Left ventricle myocardium superior (tissue), 1 donor: ENCODE measurements around the gene NDUFV3. TPM values are rescaled to one million over a fixed set of nuclear protein-coding genes. Genes with fewer than 3 reads are reported as not detected.
"Not testable (repeated sequence)": the region's sequence is repeated elsewhere in the genome, so short reads cannot be mapped to it uniquely, and the experiment has no call there.

Experiments
- ATAC-seq: fragments of 200-7000 bp; cut with Tn5 transposase; one replicate; pipeline ENCODE4 v1.9.1; 2020; ENCODE audit warnings: mild to moderate bottlenecking, moderate library complexity
- DNase-seq: peaks from one replicate; pipeline ENCODE4 v3.0.0-alpha.2; 2020
- intact Hi-C: fragments of 100-400 bp; cut with micrococcal nuclease; formaldehyde crosslinking; loops from one replicate; pipeline ENCODE4 v1.11.0; 2022
- total RNA-seq: library from RNA; stranded (reverse); fragmentation: NEBNext Ultra II Directional; extraction: Animal tissue kit (Norgen Biotek cat#: 25700); gene quantifications from one replicate; pipeline ENCODE4 v1.2.1, GENCODE V29; 2021
- donor health status: DM: no; HTN: yes; CAD: no; lungs with severe emphysema.

NDUFV3 gene
- total RNA-seq, 1 donor from 2014 or later: 59.3 TPM

- no peak for DNase-seq
- intact Hi-C loops: no loop called here
- ATAC-seq: no peak
These were observed 37.8 kb upstream of the NDUFV3 start for GRCh38 chr21:42855171-42855936.

- intact Hi-C loops: no loop called here
- no peak for ATAC-seq
- DNase-seq: no peak
These were observed 37.2 kb upstream of the NDUFV3 start for GRCh38 chr21:42855937-42856335.

DNA sequence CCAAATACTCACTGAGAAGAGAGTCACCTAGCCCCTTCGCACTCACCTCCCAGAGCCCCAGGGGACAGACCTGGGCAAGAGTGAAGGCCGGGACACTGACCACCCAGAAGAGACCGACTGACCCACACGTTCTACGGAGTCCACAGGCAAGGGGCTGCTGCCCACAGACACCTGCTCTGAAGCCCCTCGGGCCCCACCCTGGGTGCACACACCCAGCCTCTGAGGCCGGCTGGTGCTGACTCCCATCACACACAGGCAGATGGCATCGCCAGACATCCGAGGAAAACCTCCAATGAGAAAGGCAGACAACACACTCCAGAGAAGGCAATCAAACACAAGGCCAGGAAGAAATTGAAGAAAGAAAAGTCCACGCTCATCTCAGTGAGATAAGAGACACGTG lies 35.9 kb upstream of the NDUFV3 start:
- intact Hi-C loops: no loop called here
- DNase-seq (no peak), ATAC-seq (no peak)

DNA sequence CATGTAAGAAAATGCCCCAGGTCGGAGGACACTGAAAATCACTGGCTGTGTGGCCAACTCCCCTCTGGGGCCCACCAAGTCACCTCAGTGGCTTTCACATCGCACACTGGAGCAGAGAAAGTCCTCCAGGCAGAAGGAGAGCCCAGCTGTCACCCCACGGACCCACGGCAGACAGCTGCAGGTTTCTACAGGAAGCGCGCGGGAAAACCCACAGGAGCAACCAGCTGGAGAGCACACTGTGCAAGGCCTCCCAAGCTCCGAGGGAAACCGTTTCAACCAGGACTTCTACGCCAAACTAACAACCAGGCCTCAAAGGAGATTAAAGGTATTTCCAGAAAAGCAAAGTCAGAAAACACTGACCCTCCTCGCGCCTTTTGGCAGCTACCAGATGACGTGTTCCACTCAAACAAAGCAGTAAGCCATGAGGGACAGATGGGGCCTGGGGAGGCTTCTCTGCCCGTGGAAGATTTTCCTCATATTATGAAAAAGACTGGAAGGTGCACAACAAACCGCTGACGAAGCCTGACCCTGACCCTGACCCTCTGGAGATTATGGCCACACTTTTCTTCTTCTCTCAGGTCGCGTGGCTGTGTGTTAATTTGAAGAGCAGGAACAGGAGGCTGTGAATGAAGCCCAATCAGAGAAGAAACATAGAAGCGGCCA lies 34.8 kb upstream of the NDUFV3 start:
- ATAC-seq (no peak), DNase-seq (no peak)
- intact Hi-C loops: no loop called here

DNA sequence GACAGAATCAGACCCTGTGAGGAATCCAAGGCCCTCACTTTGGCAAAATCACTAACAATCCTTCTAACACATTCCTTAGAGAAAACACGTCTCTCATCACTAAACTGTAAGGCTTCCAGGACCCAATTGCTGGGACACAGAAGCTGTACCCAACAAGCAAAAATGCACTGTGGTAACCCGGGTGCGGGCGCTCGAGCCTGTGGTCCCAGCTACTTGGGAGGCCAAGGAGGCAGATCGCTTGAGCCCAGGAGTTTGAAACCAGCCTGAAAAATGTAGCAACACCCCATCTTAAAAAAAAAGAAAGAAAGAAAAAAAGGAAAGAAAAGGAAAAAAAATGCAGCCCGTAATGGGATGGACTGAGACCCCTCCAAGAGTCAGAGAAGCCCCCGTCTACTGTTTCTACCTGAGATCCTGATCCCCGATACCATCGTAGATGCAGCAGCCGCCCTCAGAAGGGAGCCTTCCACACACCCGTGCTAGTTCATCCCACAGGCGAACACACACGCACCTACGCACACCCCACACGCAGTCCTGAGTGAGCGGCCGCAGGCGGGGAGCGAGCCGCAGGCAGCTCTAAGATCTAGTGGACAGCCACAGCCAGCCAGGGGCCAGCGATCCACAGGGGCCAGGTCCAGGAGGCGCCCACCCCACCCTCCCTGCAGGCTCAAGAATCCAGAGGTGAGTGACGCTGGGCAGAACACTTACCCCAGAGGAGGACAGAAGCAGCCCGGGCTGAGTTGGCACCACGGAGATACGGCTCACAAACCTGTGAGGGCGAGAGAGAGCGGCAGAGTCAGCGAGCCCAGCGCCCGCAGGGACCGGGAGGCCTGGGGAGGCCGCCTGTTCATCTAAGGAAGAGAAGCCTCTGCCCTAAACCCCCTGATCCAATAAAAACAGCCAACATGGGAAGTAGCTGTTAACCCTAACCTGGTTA lies 33.9 kb upstream of the NDUFV3 start:
- intact Hi-C loops: no loop called here
- ATAC-seq (no peak), DNase-seq (peak; percentile 24)

GRCh38 chr21:42859891-42860230 lies 33.2 kb upstream of the NDUFV3 start:
- peak; percentile 7 for DNase-seq
- intact Hi-C loops: no loop called here
- no peak for ATAC-seq

GRCh38 chr21:42860345-42860744 lies 32.8 kb upstream of the NDUFV3 start:
- intact Hi-C loops: no loop called here
- DNase-seq (no peak), ATAC-seq (no peak)

DNA sequence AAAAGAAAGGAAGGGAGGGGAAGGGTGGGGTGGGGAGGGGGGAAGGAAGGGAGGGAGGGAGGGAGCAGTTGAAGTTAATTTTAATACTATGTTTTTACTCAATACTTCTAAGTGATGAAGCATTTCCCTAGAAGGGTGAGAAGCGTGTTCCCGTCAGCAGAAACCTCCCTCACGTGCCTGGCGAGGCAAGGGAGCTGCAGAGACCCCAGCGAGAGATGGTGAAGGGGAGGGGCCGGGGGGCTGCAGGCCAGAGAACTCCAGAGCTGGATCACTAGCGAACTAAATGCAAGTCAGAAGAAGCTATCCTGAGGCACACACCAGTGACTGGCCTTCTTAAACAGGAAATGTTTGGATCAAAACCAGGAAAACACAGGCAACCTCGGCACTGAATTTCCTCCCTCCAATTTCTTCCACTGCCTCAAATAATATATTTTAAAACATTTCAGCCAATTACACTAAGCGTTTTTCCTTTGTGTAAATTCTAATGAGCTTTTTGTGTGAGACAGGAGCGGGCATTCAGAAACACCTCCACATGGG lies 31.7 kb upstream of the NDUFV3 start:
- DNase-seq: no peak
- intact Hi-C loops: no loop called here

GRCh38 chr21:42861848-42862400 lies 31.2 kb upstream of the NDUFV3 start:
- intact Hi-C loops: no loop called here
- DNase-seq: no peak
- ATAC-seq: no peak

More for the DNA sequence above, 31.7 kb upstream of the NDUFV3 start:
- no peak for ATAC-seq

DNA sequence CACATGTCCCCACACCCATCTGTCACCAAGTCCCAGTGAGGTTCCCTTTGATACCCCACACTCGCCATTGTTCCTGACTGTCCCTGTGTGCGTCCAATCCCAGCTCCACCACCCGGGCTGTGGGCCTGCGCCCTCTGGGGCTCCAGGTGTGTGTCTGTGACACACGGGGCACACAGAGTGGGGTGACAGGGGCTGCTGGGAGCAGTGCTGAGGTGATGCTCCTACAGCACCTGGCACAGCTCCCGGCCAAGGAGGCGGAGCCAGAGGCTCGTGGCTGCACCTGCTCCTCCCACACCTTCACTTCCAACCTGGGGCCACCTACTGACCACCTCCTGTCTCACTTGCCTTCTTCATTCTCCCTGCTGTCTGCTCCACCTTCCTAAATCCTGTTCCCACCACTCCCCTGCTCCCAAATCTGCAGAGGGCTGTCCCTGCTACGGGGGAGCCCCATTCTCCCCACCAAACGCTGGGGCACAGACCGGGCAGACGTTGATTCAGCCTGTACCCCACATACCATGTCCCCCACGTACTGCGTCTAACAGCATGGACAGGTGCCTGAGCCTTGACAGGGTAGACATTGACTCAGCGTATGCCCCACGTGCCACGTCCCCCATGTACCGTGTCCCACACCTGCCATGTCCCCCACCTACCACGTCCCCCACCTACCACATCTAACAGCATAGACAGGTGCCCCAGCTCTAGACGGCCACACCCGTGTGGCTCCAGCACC lies 30.2 kb upstream of the NDUFV3 start:
- DNase-seq (no peak), ATAC-seq (no peak)
- intact Hi-C loops: no loop called here

DNA sequence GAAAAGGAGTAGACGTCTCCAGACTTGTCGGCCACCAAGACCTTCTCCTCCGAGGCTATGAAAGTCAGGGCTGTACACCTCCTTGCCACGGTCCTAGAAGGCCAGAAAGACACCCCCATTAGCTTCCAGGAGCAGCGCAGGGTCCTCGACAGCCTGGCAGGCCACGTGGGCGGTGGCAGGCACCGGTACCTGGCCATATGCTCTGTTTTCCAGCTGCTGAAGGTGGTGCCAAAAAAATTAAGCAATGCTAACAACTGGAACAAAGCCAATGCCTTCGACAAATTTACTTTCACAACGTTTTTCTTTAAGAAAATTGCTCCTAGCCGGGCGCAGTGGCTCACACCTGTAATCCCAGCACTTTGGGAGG lies 29.6 kb upstream of the NDUFV3 start:
- DNase-seq: no peak
- no peak for ATAC-seq
- intact Hi-C loops: no loop called here

- DNase-seq (no peak), ATAC-seq (no peak)
- intact Hi-C loops: no loop called here
These were observed 28.8 kb upstream of the NDUFV3 start for GRCh38 chr21:42864286-42864685.

DNA sequence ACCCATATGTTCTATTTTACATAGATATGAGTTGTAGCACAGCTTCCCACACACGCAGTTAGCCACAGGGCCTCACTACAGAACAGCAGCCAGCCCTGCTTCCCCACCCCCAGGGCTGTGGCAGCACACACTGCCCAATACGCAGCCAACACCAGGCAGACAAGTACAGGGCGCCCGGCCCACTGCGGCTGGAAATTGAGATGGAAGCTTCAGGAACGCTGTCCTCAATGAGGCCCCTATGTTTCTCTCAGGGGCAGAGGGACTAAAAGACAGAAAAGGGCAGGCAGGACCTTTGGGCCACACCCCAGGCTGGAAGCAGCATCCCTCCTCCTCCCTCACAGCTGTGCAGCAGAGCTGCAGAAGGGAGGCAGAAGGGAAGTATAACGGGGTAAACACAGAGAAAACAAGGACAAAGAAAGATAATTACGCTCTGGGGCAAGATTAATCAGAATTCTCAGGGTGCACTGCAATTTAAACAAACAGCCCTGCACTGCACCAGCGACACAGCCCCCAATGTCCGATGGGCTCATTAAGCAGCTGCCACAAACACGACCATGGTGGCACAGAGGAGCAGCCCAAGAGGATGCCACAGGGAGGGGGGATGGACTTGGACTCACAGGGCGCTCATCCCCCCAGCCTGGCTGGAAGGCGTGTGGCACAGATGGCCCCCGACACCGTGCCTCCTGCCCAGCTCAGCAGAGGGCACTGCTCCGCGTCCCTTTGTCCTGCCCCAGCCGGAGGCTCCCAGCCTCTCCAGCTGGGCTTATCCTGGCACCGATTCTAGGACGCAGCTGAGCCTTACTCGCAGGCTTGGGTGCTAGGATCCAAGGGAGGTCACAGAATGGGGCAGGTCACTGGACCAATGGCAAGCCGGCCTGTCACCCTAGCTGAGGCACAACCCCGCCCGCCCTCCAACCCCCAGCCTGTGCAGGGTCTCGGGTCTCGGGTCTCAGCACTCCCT lies 28.0 kb upstream of the NDUFV3 start:
- DNase-seq (no peak), ATAC-seq (peak; percentile 51)
- intact Hi-C loops: no loop called here

- ATAC-seq (peak; percentile 84), DNase-seq (peak; percentile 76)
- intact Hi-C loops: no loop called here
These were observed 27.3 kb upstream of the NDUFV3 start for GRCh38 chr21:42865776-42866160.

- intact Hi-C loops: no loop called here
- no peak for ATAC-seq
- DNase-seq: no peak
These were observed 24.9 kb upstream of the NDUFV3 start for GRCh38 chr21:42868196-42868595.

GRCh38 chr21:42873096-42873495 lies 20.0 kb upstream of the NDUFV3 start:
- intact Hi-C loops: no loop called here
- ATAC-seq (no peak), DNase-seq (no peak)

GRCh38 chr21:42875811-42876210 lies 17.3 kb upstream of the NDUFV3 start:
- intact Hi-C loops, ATAC-seq, DNase-seq: not testable (repeated sequence)

GRCh38 chr21:42878678-42878992 lies 14.5 kb upstream of the NDUFV3 start:
- intact Hi-C loops: no loop called here
- ATAC-seq: no peak
- DNase-seq: no peak
